Astrocyte (in vitro differentiated cells and primary cell): ENCODE data around the gene ZNF165.

Experiments used
- EZH2 ChIP-seq: IDR thresholded peaks from 2 replicates; pipeline ENCODE4 v1.6.1; 2012; ENCODE audit warnings: mild to moderate bottlenecking, low read length, inconsistent platforms; ENCODE audit not compliant: insufficient read depth
- TF ChIP-seq, protein P1 (sequence below): IDR thresholded peaks from 2 replicates; pipeline ENCODE4 v1.5.1; 2011; ENCODE audit warnings: low read depth, mild to moderate bottlenecking, inconsistent platforms, low read length, moderate library complexity; ENCODE audit not compliant: insufficient read depth

- TF ChIP-seq, protein P1, sequence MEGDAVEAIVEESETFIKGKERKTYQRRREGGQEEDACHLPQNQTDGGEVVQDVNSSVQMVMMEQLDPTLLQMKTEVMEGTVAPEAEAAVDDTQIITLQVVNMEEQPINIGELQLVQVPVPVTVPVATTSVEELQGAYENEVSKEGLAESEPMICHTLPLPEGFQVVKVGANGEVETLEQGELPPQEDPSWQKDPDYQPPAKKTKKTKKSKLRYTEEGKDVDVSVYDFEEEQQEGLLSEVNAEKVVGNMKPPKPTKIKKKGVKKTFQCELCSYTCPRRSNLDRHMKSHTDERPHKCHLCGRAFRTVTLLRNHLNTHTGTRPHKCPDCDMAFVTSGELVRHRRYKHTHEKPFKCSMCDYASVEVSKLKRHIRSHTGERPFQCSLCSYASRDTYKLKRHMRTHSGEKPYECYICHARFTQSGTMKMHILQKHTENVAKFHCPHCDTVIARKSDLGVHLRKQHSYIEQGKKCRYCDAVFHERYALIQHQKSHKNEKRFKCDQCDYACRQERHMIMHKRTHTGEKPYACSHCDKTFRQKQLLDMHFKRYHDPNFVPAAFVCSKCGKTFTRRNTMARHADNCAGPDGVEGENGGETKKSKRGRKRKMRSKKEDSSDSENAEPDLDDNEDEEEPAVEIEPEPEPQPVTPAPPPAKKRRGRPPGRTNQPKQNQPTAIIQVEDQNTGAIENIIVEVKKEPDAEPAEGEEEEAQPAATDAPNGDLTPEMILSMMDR = no peak
- no peak for TF ChIP-seq EZH2
These were observed 10.7 kb downstream of the ZNF165 start for GRCh38 chr6:28090917-28091586.
